SW 1271 (cell line): ENCODE data around the gene MEP1A.
A peak's percentile ranks its signal among the peaks of the same experiment; 100 is the strongest.
"Not testable (repeated sequence)": the region's sequence is repeated elsewhere in the genome, so short reads cannot be mapped to it uniquely, and the experiment has no call there.

Experiments used
- DNase-seq, 2 experiments: peaks; one replicate each; lab custom pipeline; 2025; lab: John Stamatoyannopoulos, UW

The MEP1A gene

DNA sequence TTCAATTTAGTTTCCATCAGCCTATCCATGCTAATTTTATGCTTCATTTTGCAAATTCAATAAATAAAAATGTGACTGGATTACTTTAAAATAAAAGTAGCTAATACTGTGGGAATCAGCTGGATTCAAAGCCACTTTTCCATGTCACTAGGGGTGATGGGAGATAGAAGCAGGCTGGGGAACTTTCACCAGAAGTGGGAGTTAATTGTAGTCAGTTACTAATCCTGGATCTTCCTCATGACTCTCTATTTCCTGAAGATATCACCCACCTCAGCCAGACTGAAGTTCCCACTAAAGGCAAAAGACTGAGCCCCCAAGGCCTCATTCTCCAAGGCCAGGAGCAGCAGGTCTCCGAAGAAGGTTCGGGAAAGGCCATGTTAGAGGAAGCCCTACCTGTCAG lies 41.8 kb downstream of the MEP1A start:
- not testable (repeated sequence) for DNase-seq

DNA sequence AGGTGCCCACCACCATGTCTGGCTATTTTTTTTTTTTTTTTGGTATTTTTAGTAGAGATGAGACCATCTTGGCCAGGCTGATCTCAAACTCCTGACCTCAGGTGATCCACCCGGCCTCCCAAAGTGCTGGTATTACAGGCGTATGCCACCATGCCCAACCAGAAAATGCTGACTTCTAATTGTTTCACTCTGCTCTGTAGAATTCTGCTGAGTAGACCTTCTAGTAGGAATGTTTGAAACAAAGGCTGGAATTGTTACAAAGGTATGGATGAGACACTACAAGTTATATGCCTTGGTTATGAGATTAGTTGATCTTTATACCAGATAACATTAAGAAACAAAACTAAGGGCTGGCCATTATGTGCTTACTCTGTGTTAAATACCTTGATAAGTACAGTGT lies 44.8 kb downstream of the MEP1A start:
- no peak for DNase-seq

DNA sequence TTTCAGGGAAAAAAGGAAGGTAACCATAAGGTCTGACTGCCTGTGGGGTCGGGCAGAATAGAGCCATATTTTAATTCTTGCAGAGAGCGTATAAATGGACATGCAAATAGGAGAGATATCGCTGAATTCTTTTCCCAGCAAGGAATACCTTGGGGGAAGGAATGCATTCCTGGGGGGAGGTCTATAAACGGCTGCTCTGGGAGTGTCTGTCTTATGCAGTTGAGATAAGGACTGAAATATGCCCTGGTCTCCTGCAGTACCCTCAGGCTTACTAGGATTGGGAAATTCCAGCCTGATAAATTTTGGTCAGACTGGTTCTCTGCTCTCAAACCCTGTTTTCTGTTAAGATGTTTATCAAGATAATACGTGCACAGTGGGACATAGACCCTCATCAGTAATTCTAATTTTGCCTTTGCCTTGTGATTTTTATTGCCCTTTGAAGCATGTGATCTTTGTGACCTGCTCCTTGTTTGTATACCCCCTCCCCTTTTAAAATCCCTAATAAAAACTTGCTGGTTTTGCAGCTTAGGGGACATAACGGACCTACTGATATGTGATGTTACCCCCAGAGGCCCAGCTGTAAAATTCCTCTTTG lies 49.2 kb downstream of the MEP1A start:
- DNase-seq, result not testable (repeated sequence)

DNA sequence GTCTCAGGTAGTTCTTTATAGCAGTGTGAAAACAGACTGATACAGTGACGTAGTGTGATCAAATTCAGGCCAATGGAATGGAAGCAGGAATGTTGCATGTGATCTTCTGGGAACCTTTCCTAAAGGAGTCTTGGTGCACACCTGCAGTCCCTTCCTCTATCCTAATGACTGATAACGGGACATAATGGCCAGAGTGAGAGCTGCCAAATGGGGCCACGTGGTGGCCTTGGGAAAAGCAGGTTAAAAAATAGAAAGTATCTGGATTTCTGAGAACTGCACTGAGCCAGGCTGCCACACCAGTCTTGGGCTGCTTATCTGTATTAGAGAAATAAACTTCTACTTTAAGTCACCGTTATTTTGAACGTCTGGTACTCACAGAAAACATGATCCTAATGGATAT lies 51.9 kb downstream of the MEP1A start:
- DNase-seq, result no peak

DNA sequence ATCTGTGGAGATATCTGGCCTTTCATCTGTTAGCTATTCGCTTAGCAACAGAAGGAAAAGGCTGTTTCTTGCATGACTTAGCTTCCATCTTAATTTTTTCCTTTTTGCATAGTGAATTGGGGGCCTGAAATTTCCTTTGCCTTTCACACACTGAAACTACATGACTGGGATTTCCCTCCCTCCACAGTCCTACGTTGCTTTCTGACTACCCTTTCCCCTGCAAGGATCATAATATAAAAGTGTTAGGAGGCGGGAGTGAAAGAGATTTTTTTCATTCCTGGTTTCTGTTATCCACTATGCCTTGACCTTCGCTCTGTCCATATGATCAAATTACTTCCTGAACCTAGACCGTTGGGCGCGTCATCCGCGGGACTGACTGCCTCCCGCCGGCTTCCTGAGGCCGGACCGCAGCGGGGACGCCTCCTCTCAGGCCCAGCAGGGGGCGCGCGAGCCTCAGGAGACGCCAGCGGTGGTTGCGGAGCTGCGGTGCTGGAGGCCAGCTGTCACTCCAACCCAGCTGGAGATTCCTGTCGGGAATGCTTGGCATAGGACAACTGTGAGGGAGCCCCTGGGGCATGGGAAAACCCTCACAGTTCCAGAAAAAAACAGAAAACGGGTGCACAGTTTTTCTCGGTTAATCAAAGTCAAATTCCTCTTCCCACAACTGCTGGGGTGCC lies 55.6 kb downstream of the MEP1A start:
- peak; percentile 27 to 68 for DNase-seq

DNA sequence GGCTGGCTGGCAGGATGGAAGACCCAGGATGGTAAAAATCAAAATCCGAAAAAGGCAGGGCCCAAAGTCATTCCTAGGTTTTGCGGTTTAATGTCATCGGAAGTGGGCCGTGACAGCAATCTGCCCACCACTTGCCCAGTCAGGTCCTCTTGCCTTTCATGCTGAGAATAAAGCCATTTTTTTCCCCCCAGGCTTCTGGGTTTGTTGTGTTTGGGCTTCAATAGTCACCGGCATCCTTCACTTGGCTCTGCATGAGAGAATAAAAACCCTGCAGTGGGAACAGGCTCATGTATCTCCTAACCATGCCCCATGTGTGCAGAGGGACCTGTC lies 56.1 kb downstream of the MEP1A start:
- DNase-seq, result no peak

DNA sequence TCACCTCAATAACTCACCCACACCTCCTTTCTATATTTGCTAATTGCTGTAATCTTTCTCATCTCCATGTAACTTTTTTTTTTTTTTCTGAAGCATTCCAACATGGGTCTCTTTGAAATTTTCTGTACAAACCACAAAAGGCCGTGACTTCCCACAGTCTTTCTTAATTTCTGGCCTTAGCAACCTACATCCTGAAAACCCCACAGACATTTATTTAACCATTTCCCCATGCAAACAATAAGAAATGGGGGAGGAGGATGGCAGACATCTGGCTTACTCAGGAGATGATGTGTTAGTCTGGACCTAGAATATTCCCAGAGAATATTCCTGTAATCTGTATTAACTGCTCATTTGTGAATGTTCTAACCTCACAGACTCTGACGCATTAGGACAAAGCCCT lies 57.6 kb downstream of the MEP1A start:
- no peak for DNase-seq

DNA sequence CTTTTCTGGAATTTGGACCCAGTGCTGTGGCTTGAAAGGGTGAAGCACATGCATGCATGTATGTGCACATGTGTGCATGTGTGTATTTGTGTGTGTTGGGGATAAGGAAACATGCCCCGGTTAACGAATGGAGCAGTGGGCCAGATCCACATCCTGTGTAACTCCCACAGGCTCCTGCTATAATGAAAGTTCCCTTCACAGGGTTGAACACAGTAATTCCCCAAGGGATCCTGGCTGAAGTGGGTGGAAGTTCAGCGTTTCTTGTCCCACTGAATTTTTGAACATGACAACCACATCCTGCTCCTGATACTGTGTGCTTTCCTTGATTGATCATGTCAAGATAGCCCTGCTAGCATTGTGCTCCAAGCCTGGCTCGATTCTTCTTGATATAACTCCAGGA lies 58.4 kb downstream of the MEP1A start:
- not testable (repeated sequence) for DNase-seq

DNA sequence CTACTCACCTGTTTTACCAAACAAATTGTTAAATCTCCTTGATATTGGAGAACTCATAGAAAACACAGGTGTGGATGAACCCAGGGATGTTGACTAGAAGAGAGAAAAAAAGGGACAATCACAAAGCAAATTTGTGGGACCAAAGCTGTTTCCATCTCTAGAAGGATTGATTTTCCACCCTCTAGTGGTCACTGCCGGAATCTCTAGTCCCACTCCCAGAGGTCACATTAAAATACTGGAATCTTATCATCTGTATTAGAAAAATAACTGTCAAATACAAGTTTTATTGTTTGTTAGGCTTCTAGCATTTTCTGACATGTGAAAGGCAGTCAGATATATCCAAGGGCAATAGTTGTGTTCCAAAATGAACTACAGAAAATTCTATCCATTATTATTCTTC lies 62.8 kb downstream of the MEP1A start:
- peak in 1 of 2 experiments; percentile 13 for DNase-seq

DNA sequence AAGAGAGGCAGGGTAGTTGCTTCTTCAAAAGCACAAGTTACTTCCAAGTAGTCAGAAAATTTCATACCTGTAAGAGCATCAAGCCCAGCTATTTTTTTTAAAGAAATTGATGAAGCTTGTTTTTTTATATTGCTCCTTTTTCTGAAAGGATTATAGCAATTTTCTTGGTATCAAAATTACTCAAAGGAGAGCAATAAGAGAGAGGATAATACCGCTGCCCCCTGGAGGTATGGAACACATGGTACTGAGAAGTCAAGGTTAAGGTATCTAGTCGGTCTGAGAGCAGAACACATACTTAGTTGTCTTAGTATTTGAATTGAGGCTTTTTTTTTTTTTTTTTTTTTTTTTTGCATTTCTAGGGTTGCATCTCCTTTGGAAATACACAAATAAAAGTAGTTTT lies 69.2 kb downstream of the MEP1A start:
- no peak for DNase-seq

DNA sequence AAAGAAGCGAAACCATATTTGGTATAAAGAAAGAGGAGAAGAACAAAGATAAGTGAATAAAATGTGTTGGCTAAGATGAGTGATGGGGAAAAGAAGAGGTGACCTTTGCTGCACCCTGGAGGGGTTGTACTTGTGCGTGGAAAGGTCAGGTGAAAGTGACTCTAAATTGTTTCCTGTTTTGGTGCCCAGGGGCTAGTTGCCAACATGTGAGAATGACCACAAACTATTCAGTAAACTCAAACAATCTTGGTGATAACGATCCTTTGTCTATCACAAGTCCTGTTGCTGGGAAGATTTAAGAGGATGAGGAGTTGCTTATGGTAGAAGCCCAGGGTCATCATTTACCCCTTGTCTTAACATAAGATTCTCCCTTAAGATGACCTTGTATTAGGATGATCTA lies 70.6 kb downstream of the MEP1A start:
- DNase-seq, result no peak

DNA sequence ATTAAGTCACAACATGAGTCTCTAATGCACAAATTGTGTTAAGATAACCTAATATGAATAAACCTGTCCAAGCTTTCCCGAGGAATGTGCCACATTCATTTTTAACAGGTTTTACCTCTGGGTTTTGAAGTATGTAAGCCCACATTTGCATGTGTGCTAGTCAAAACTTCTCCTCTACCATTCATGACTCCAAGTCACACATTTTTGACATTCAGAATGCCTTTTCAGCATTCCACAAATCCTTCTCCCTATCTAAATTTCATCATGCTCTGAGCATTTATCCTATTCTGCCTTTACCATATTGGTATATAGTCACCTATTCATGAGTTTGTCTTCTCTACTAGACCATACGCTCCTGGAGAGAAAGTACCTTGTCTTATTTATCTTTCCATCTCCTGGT lies 72.0 kb downstream of the MEP1A start:
- DNase-seq, result no peak

DNA sequence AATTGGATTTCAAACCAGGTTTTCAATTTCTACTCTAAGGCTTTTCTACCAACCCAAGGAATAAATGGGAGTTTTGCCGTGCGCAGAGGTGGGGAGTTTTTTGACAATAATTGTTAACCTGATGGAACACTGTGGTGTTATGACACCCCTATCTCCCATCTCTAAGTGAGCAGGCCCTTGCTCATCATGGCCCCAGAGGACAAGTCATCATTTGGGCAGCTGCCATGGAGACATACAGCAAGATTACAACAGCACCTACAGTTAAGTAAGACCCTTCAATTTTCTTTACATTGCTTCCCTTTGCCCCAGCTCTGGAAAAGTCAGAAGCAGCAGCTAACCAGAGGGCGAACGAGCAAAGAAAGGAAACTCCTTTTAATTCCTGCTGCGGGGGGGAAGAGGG lies 74.2 kb downstream of the MEP1A start:
- no peak for DNase-seq

DNA sequence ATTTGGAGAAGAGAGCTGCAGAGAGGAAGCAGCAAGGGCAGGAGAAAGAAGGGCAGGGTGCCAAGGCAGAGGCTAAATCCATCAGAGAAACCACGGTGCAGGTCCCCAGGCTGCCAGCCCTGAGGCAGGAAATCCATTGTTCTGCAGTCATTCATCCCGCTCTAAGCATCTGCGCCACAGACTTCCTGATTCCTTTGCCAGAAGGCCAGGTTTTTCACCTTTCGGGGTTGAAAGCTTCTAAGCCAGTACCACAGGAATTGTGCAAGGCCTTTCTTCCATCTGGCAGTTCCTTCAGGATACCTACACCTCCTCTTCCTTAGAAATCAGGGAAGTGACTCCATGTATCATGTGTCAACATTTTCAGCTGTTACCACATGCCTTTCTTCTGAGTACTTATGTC lies 82.9 kb downstream of the MEP1A start:
- peak in 1 of 2 experiments; percentile 75 for DNase-seq

DNA sequence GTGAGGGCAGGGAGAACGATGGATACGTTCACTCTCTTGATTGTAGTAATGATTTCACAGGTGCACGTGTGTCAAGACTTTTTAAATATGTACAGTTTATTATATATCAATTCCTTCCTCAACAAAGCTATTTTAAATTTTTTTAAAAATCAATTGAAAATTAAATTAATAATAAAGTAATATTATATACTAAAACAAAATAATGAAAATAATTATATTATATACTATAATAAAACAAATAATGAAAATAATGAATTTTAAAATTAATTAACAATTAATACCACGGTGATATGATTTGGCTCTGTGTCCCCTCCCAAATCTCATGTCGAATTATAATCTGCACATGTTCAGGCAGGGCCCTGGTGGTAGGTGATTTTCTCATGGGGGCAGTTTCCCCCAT lies 85.8 kb downstream of the MEP1A start:
- no peak for DNase-seq

DNA sequence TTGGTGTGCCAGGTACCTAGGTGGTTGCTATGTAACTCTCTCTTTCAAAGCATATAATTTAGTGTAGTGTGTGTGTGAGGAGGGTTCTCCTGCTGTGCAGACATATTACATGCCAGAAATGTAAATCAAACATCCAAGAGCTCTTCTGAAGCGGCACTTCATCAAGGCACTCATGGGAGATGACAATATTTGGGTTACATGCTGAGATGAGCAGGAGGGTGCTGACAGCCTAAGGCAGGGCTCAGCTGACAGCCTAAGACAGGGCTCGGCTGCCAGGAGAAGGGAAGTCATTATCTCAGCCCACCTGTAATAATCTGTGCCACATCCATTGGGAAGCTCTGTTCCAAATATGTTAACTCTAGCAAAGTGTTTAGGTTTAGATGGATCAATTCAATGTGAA lies 89.5 kb downstream of the MEP1A start:
- DNase-seq, result no peak

DNA sequence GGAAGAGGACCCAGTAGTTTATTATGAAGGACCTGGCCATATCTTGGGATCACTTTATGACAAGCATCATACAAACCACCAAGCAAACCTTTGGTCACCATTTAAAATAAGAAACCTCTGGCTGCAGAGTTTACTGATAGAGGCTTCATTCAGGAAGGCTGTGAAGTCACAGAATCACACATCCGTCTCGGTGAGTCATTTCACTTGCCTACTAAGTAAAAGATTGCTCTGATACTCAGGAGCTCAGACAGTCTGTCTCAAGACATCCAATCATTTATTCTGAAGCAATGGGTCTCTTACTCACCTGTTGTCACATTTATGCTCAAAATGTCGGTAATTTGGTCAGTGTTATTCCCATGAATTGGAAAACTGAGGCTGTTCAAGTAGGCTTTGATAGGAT lies 94.8 kb downstream of the MEP1A start:
- no peak for DNase-seq

DNA sequence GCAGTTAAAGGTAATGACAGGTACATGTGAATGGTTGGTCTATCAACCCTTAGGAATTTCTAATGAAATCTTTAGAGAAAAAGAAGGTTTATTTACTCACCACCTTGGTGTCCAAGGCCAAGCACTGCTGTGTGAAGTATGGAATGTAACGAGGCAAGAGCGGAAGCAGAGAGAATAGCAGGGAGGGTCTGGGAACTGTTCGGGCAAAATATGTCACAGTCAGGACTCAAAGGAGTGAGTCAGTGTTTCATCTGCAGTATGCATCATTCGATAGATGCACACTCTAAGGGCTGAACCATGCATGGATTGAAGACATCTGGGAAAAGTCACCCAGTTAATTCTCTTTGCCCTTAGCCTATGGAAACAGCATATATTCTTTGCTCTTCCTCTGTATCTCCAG lies 95.4 kb downstream of the MEP1A start:
- no peak for DNase-seq
